GM21717 (cell line): Measurements from ENCODE around the gene NAA60.

ENCODE experiments used
- ATAC-seq: cut with Tn5 transposase; IDR thresholded peaks from one replicate; pipeline ENCODE4 v1.9.1; 2021; ENCODE audit warnings: mild to moderate bottlenecking, moderate library complexity; ENCODE audit not compliant: unreplicated experiment

NAA60 gene

GRCh38 chr16:3443108-3444031, at the start of gene NAA60, which contains the start of gene ZNF597:
NAA60 (plus strand) TSS chr16:3443680; CDS start chr16:3476228, 32,548 bp downstream.
ZNF597 (minus strand) TSS chr16:3443504; CDS start chr16:3443153, 351 bp downstream.
- peak; percentile 87 for ATAC-seq

- no peak for ATAC-seq
These were observed 43.1 kb upstream of the NAA60 start for GRCh38 chr16:3400446-3400778.

DNA sequence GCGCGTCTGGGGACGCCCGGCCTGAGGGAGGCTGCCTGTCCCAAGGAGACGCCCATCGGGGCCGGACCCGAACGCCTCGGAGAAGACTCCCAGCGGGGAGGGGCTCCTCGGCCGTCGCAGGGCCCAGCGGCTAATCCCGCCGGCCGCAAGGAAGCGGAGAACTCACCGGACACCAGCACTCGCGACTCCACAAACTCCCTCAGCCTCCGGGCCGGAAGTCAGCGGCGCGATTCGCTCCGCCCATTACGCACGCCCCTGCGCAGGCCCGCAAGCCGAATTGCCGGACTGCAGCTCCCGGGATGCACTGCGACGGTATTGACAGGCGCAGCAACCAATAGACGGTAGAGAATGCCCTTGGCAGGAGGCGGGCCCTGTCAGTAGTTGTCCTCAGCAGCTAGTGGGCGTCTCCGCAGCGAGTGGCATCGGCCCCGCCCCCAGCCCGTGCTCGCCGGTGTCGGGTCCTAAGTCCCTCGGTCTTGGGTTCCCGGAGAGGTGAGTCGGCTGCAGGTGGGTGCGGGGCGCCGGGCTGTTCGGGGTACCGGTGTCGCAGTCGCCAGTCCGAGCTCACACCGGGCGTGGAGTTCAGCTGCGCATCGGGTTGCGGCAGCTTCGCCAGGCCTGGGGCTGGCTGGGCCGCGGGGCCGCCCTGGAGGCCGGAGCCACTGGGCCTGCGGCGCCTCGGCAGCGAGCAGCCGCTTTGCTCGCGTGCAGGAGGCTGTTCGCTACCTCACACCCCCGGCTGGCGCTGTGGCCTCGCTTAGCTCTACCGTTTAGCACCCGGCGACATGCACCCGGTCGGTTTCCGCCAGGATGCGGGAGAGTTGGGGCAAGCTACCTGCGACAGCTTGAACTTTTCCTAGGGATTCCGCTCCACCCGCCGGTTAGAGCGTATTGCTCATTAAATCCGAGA, 42.4 kb upstream of the NAA60 start, which contains the start of the genes ZNF174 and ZSCAN32:
Gene ZNF174 (plus strand): TSS at position 437 of the 910 bp plus-strand sequence. CDS start 790 bp downstream, outside the sequence.
Gene ZSCAN32 (minus strand): TSS at position 226 of the 910 bp plus-strand sequence. CDS start 3,447 bp downstream, outside the sequence.
- peak; percentile 94 for ATAC-seq

DNA sequence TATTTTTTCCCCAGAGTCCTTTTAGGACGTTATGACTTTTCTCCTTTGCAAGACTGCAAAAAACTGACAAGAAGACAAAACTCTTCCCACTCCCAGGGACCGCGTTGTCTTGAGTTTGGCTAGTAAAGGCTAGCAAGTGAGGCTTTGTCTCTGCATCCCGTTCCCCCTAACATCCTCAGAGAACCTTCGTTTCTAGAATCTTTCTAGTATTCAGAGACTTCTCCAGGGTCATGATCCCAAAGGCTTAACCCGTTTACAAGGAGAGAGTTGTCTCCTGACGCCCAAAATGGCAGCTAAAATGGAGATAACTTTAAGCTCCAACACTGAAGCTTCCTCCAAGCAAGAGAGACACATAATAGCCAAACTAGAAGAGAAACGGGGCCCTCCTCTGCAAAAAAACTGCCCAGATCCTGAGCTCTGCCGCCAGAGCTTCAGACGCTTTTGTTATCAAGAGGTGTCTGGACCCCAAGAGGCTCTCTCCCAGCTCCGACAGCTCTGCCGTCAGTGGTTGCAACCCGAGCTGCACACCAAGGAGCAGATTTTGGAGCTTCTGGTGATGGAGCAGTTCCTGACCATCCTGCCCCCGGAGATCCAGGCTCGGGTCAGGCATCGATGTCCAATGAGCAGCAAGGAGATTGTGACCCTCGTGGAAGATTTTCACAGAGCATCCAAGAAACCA, 41.6 kb upstream of the NAA60 start:
- ATAC-seq, result no peak

DNA sequence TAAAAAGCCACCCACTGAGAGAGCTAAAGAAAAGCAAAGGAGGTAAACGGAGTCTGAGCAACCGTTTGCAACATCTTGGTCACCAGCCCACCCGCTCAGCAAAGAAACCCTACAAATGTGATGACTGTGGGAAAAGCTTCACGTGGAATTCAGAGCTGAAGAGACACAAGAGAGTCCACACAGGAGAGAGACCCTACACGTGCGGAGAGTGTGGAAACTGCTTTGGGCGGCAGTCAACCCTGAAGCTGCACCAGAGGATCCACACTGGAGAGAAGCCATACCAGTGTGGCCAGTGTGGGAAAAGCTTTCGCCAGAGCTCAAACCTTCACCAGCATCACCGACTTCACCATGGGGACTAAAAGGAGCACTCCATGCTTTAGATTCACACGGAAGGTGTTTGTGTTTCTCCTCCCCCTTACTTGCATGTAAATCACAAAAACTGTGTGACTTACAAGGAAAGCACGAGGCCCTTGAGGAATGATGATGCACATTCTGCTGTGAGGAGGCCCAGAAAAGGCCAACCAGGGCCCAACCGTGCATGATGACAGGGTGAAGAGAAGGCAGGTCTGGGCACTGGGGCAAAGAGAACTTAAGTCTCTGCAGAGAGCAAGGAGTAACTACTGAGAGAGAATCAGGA, 34.8 kb upstream of the NAA60 start:
- ATAC-seq, result no peak

- no peak for ATAC-seq
These were observed 29.6 kb upstream of the NAA60 start for GRCh38 chr16:3413730-3414379.

GRCh38 chr16:3431779-3432219, 11.7 kb upstream of the NAA60 start:
- ATAC-seq, result no peak

DNA sequence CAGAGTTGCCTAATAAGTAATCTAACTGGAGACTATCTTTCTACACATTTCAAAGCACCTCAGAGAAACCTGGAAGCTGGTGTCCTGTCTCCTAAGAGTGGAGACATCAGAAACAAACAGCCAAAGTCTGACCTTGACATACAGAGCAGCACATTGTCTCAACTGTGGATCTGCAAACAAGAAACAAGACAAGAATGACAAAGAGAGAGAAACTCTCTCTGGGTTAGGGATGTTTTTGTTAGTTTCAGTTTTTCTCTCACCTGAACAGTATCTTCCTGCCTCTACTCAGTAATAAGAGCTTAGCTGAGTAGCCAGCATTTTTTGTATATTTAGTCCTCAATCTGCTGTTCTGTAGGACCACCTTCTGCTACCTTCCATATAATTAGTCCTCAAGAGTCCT, 9.1 kb upstream of the NAA60 start:
- no peak for ATAC-seq

DNA sequence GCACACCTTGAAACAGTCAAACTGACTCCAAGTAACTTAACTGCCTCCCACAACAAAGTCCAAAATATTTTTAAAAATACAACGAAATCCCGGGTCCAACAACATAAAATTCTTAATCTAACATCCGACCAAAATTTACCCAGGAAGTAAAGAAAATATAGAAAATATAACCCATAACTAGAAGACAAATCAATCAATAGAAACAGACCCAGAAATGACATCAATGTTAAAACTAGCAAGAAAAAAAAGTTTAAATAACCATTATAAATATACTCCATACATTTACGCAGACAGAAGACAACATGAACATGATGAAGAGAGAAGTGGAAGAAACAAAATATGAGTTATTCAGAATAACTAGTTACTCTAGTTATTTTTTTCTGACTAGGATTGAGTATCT, 3.8 kb upstream of the NAA60 start:
- ATAC-seq, result no peak

- peak; percentile 26 for ATAC-seq
These were observed 530 bp downstream of the NAA60 start for GRCh38 chr16:3444032-3444388.

GRCh38 chr16:3454093-3454492, 10.6 kb downstream of the NAA60 start:
- ATAC-seq, result no peak

- ATAC-seq, result no peak
These were observed 11.2 kb downstream of the NAA60 start for GRCh38 chr16:3454631-3455147.

GRCh38 chr16:3457434-3458252, 14.2 kb downstream of the NAA60 start:
- peak; percentile 70 for ATAC-seq

GRCh38 chr16:3458278-3458851, 14.9 kb downstream of the NAA60 start:
- peak; percentile 10 for ATAC-seq

DNA sequence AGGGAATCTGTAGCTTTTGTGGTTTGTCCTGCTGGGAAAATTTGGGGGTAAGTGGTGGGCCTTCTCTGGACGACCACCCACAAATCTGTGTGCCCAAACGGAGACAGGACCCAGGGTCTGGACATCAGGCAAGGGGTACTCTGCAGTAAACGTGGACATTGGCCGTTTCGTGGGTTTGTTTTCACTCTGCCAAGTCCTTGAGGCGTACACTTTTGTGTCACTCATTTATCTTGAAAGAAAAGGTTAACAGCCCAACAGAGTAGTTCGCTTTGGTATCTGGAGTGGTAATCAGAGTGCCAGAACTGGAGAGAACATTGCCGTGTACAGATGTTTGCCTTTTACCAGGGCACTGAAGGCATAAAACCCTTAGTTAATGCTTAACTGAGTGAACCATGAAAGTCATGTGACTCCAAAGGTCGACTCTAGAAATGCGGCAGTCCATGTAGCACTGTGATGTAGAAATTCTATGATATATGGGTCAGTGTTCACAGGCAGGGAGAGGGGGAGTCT, 15.4 kb downstream of the NAA60 start:
- no peak for ATAC-seq

DNA sequence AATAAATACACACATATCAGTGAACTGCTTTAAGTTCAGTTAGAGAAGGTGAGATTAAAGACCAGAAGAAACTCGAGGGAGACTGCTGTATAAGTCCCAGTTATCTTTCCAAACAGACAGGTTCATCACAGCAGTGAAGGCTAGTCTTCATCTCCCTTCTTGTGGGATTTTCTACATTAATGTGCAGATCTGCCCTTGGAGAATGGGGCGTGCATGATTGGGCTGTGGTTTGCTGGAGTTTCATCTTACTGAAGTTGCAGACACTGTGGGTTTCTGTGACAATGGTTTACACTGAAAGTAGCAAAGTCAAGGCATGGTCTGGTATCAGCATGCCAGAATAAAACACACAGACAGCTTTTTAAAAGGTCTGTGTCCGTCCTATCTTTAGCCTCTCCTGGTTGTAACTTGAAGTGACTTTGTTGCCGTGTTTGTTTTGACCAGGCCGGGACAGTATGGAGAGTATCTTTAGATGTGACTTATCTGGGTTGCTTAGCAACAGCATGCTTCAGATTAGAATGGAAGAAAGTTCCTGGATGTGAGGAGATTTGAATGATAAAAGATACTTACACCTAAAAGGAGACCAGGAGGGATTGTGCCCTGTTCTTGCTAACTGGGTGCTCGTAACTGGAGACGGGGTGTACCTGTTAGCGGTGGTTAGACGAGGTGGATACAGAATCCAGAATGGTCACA, 16.1 kb downstream of the NAA60 start:
- no peak for ATAC-seq

GRCh38 chr16:3460121-3460520, 16.6 kb downstream of the NAA60 start:
- ATAC-seq, result no peak

- ATAC-seq, result no peak
These were observed 17.1 kb downstream of the NAA60 start for GRCh38 chr16:3460585-3460984.
